DND-41 (cell line): ENCODE measurements around the gene LRRC15.

Experiments used
- ATAC-seq: fragments of 200-7000 bp; cut with Tn5 transposase; 3 replicates; pipeline ENCODE4 v1.9.1; 2021; ENCODE audit warnings: low read depth; ENCODE audit not compliant: insufficient read depth
- DNase-seq: peaks from one replicate; pipeline ENCODE4 v3.0.0-alpha.2; 2020
- H2AFZ ChIP-seq: 2 replicates; pipeline ENCODE4 v1.6.0; 2012; ENCODE audit warnings: low read depth, low read length
- H3K27ac ChIP-seq: 2 replicates; pipeline ENCODE4 v1.5.1; 2012; ENCODE audit warnings: low read length, inconsistent platforms
- H3K27me3 ChIP-seq: fragments of 200-600 bp; sonication (generic); 2 replicates; pipeline ENCODE4 v1.6.0; 2012; ENCODE audit warnings: low read length, mild to moderate bottlenecking, inconsistent platforms; ENCODE audit not compliant: insufficient read depth, poor library complexity
- H3K36me3 ChIP-seq: 2 replicates; pipeline ENCODE4 v1.5.1; 2012; ENCODE audit warnings: low read length, inconsistent platforms; ENCODE audit not compliant: insufficient read depth
- H3K4me1 ChIP-seq: 2 replicates; pipeline ENCODE4 v1.5.1; 2012; ENCODE audit warnings: mild to moderate bottlenecking, low read length; ENCODE audit not compliant: insufficient read depth
- H3K4me2 ChIP-seq: 2 replicates; pipeline ENCODE4 v1.6.0; 2012; ENCODE audit warnings: mild to moderate bottlenecking, moderate library complexity, low read length, inconsistent platforms; ENCODE audit not compliant: insufficient read depth
- H3K4me3 ChIP-seq, 2 experiments: fragments of 200-600 bp in 1 of 2; shearing (Covaris generic) in 1 of 2; 2 replicates each; pipeline ENCODE4 v1.5.1; 2012 to 2016; ENCODE audit warnings: inconsistent platforms in 2 of 2, low read length in 2 of 2, mild to moderate bottlenecking in 2 of 2, low read depth in 1 of 2, moderate library complexity in 1 of 2
- H3K79me2 ChIP-seq: 2 replicates; pipeline ENCODE4 v1.6.0; 2012; ENCODE audit warnings: low read length, inconsistent platforms; ENCODE audit not compliant: insufficient read depth
- H3K9ac ChIP-seq: 2 replicates; pipeline ENCODE4 v1.6.0; 2012; ENCODE audit warnings: low read depth, mild to moderate bottlenecking, inconsistent platforms, low read length, moderate library complexity
- H3K9me3 ChIP-seq: 2 replicates; pipeline ENCODE4 v1.5.1; 2012; ENCODE audit warnings: low read length, moderate library complexity, mild to moderate bottlenecking, inconsistent platforms; ENCODE audit not compliant: insufficient read depth, severe bottlenecking
- H4K20me1 ChIP-seq: 2 replicates; pipeline ENCODE4 v1.6.0; 2012; ENCODE audit warnings: low read length; ENCODE audit not compliant: insufficient read depth
- CTCF ChIP-seq: IDR thresholded peaks from 2 replicates; pipeline ENCODE4 v1.5.1; 2012; ENCODE audit warnings: borderline replicate concordance, low read length, moderate library complexity, mild to moderate bottlenecking; ENCODE audit not compliant: poor library complexity, severe bottlenecking; ENCODE audit errors: extremely low read depth
- EZH2 ChIP-seq: IDR thresholded peaks from 3 replicates; pipeline ENCODE4 v1.6.1; 2012; ENCODE audit warnings: borderline replicate concordance, low read depth, mild to moderate bottlenecking, moderate library complexity, low read length, inconsistent platforms; ENCODE audit not compliant: severe bottlenecking

LRRC15 gene

GRCh38 chr3:194328053-194328657 lies 41.4 kb downstream of the LRRC15 start:
- Histone ChIP-seq H3K4me3 (no peak overlapping the region), H3K27ac (no peak overlapping the region), H3K4me2 (no peak overlapping the region), H3K36me3 (no peaks in the 10 kb centered on the region), H3K79me2 (no peaks in the 10 kb centered on the region), H4K20me1 (peaks cover 9% of the 10 kb centered on the region), H3K9me3 (no peaks in the 10 kb centered on the region), H3K27me3 (peaks cover 14% of the 10 kb centered on the region), H3K4me1 (no peaks in the 10 kb centered on the region), H2AFZ (no peak overlapping the region), H3K9ac (no peak overlapping the region)
- no peak for DNase-seq
- TF ChIP-seq EZH2 (no peak), CTCF (no peak)
- ATAC-seq: peak; percentile 60

GRCh38 chr3:194327218-194328052 lies 42.1 kb downstream of the LRRC15 start:
- Histone ChIP-seq H3K4me3 (no peak overlapping the region), H3K9me3 (no peaks in the 10 kb centered on the region), H3K36me3 (no peaks in the 10 kb centered on the region), H3K4me2 (no peak overlapping the region), H3K27ac (no peak overlapping the region), H3K27me3 (peaks cover 7% of the 10 kb centered on the region), H3K9ac (no peak overlapping the region), H3K4me1 (no peaks in the 10 kb centered on the region), H2AFZ (no peak overlapping the region), H3K79me2 (no peaks in the 10 kb centered on the region), H4K20me1 (peaks cover 9% of the 10 kb centered on the region)
- TF ChIP-seq EZH2 (no peak), CTCF (no peak)
- DNase-seq: no peak
- ATAC-seq: no peak

- Histone ChIP-seq H3K9me3 (no peaks in the 10 kb centered on the region), H3K9ac (no peak overlapping the region), H3K36me3 (no peaks in the 10 kb centered on the region), H3K27ac (no peak overlapping the region), H3K4me3 (no peak overlapping the region), H3K4me2 (no peak overlapping the region), H2AFZ (no peak overlapping the region), H4K20me1 (peaks cover 7% of the 10 kb centered on the region), H3K4me1 (no peaks in the 10 kb centered on the region), H3K79me2 (no peaks in the 10 kb centered on the region), H3K27me3 (peaks cover 2% of the 10 kb centered on the region)
- TF ChIP-seq EZH2 (no peak), CTCF (no peak)
- no peak for DNase-seq
- ATAC-seq: no peak
These were observed 42.6 kb downstream of the LRRC15 start for GRCh38 chr3:194326968-194327217.
